HepG2 (cell line): Measurements from ENCODE around the gene PA2G4. TPM values are rescaled to one million over a fixed set of nuclear protein-coding genes. Genes with fewer than 3 reads are reported as not detected.

Source experiments
- ATF7 ChIP-seq, 2 experiments: fragments of 450-650 bp in 1 of 2; sonication (generic) in 1 of 2; formaldehyde crosslinking in 1 of 2; IDR thresholded peaks; 2 replicates each; pipeline versions ENCODE4 v1.4.0 to v1.6.1; 2016 to 2020; ENCODE audit warnings: antibody characterized with exemption in 1 of 2, mild to moderate bottlenecking in 1 of 2, missing genetic modification reagents in 1 of 2
- CHCHD3 ChIP-seq: sonication (generic); formaldehyde crosslinking; IDR thresholded peaks from 2 replicates; pipeline ENCODE4 v1.8.0; 2022; ENCODE audit warnings: mild to moderate bottlenecking, missing genetic modification reagents, moderate library complexity
- E2F1 ChIP-seq: sonication (generic); formaldehyde crosslinking; IDR thresholded peaks from 2 replicates; pipeline ENCODE4 v1.5.0; 2020; ENCODE audit warnings: missing genetic modification reagents
- FOXP4 ChIP-seq: sonication (generic); formaldehyde crosslinking; IDR thresholded peaks from 2 replicates; pipeline ENCODE4 v1.4.0; 2020; ENCODE audit warnings: missing genetic modification reagents
- LCORL ChIP-seq, 2 experiments: fragments of 450-650 bp in 1 of 2; sonication (generic) in 1 of 2; formaldehyde crosslinking in 1 of 2; IDR thresholded peaks; 2 replicates each; pipeline versions ENCODE4 v1.5.0 to v1.6.1; 2017 to 2020; ENCODE audit warnings: antibody characterized with exemption in 1 of 2, missing genetic modification reagents in 1 of 2
- SP2 ChIP-seq: sonication (generic); formaldehyde crosslinking; IDR thresholded peaks from 2 replicates; pipeline ENCODE4 v1.5.1; 2020; ENCODE audit warnings: mild to moderate bottlenecking, missing genetic modification reagents
- ZNF580 ChIP-seq: IDR thresholded peaks from 2 replicates; pipeline ENCODE4 v1.6.1; 2016; ENCODE audit warnings: low read depth, borderline replicate concordance
- polyA plus RNA-seq, 8 experiments: library from polyadenylated mRNA; depleted of rRNA in 3 of 8; stranded (reverse) in 7 of 8; unstranded in 1 of 8; fragments of >200 nt; fragmentation: Illumina TruSeq in 4 of 8; extraction: Trizol in 4 of 8; gene quantifications; 2 replicates each; pipeline versions ENCODE4 v1.2.1 to v1.2.3, GENCODE V29; 2011 to 2016; ENCODE audit warnings: low read depth in 4 of 8, missing spikeins in 1 of 8, mixed read lengths in 1 of 8; ENCODE audit not compliant: insufficient read depth in 1 of 8
- total RNA-seq, 5 experiments: library from RNA; depleted of rRNA; stranded (reverse); fragments of >200 nt; fragmentation: Illumina TruSeq; extraction: Trizol; gene quantifications; 2 replicates each; pipeline ENCODE4 v1.2.3, GENCODE V29; 2016; ENCODE audit warnings: low read depth in 1 of 5
- TF ChIP-seq, protein P1 (sequence below): fragments of 450-650 bp; IDR thresholded peaks from 2 replicates; pipeline ENCODE4 v1.6.1; 2016
- TF ChIP-seq, protein P2 (sequence below): sonication (generic); formaldehyde crosslinking; IDR thresholded peaks from 2 replicates; pipeline ENCODE4 v1.4.0; 2020; ENCODE audit warnings: mild to moderate bottlenecking, missing genetic modification reagents

The PA2G4 gene
- total and polyA plus RNA-seq, 2 of the 13 experiments (the other 11 are each of a cell fraction or from before 2014, with no cell fraction given): 147 to 240 TPM

DNA sequence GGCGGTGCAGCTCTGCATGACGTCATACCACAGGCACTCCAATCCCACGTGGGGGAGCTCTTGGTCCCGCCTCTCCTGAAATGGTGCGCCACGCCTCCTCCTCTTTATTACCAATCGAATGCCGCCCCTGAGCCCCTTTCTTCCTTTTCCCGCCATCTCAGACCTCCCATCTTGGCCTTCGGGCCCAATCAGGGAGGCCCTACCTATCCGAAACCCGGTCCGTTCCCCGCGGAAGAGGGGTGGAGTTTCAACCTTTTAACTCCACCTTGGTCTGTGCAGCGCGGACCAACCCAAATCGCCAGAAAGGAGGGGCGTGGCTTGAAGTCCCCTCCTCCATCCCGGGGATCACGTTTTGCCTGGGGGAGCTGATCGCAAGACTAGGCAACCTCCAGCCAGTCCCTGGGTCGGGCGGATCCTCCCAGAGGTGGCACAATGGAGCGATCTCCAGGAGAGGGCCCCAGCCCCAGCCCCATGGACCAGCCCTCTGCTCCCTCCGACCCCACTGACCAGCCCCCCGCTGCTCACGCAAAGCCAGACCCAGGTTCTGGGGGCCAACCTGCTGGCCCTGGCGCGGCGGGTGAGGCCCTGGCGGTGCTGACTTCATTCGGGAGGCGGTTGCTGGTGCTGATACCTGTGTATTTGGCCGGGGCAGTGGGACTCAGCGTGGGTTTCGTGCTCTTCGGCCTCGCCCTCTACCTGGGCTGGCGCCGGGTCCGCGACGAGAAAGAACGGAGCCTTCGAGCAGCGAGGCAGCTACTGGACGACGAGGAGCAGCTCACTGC is 23.7 kb downstream of the PA2G4 start, which contains the start of gene ESYT1 (continued):
- TF ChIP-seq FOXP4 (CRISPR knock-in tag) (no peak; the same call in 1 of the 2 replicates), SP2 (peak; percentile 82), E2F1 (CRISPR knock-in tag) (peak; percentile 91), ZNF580 (CRISPR knock-in tag) (no peak), CHCHD3 (CRISPR knock-in tag) (no peak), ATF7 (IDR thresholded peaks at IDR 0.05) (peak; percentile 100), ATF7 (CRISPR knock-in tag; IDR thresholded peaks at IDR 0.05) (peak; percentile 96), LCORL (IDR thresholded peaks at IDR 0.05) (no peak), LCORL (CRISPR knock-in tag; IDR thresholded peaks at IDR 0.05) (0 out of 2 replicates have a peak, but pooled peaks have one; percentile 33)
- TF ChIP-seq, protein P1, sequence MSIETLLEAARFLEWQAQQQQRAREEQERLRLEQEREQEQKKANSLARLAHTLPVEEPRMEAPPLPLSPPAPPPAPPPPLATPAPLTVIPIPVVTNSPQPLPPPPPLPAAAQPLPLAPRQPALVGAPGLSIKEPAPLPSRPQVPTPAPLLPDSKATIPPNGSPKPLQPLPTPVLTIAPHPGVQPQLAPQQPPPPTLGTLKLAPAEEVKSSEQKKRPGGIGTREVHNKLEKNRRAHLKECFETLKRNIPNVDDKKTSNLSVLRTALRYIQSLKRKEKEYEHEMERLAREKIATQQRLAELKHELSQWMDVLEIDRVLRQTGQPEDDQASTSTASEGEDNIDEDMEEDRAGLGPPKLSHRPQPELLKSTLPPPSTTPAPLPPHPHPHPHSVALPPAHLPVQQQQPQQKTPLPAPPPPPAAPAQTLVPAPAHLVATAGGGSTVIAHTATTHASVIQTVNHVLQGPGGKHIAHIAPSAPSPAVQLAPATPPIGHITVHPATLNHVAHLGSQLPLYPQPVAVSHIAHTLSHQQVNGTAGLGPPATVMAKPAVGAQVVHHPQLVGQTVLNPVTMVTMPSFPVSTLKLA: peak; percentile 85
- TF ChIP-seq, protein P2, sequence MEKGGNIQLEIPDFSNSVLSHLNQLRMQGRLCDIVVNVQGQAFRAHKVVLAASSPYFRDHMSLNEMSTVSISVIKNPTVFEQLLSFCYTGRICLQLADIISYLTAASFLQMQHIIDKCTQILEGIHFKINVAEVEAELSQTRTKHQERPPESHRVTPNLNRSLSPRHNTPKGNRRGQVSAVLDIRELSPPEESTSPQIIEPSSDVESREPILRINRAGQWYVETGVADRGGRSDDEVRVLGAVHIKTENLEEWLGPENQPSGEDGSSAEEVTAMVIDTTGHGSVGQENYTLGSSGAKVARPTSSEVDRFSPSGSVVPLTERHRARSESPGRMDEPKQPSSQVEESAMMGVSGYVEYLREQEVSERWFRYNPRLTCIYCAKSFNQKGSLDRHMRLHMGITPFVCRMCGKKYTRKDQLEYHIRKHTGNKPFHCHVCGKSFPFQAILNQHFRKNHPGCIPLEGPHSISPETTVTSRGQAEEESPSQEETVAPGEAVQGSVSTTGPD (CRISPR knock-in tag): no peak
